ENCODE results near the gene BRD2.

The BRD2 gene

DNA sequence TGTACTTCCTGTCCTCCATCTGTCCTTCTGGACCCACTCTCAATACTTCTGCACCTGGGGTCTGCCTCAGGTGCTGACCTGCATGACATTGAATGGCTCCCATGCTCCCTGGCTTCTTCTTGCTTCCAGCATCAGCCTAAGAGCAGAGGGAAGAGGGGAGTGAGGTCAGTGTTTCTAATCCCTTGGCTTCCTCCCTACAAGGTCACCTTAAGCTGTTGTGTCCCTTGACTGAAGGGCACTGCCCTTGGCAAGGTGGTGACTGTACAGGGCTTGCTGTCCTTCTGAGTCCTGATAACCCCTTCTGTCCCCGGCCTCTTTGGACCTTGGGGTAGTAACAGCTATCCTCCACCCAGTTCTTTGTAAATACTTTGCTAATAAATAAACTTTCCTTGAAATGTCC, 37.2 kb upstream of the BRD2 start:
- Histone ChIP-seq H3K4me3 (ENCODE audit: low read depth in 1 of 2, low read length in 2 of 2) (no peak overlapping the region), H3K9me3 (ENCODE audit: insufficient read depth, low read length, severe bottlenecking) (no peaks in the 10 kb centered on the region), H3K27me3 (ENCODE audit: insufficient read depth, low read length, poor library complexity) (peaks cover 27% of the 10 kb centered on the region), H4K20me1 (ENCODE audit: insufficient read depth, low read length) (0 out of 2 replicates have a peak, but pooled peaks cover 3% of the 10 kb centered on the region), H3K4me1 (ENCODE audit: insufficient read depth, low read length) (no peaks in the 10 kb centered on the region), H2AFZ (ENCODE audit: low read depth, low read length) (no peak overlapping the region), H3K27ac (ENCODE audit: low read length) (no peak overlapping the region), H3K79me2 (ENCODE audit: insufficient read depth, low read length) (no peaks in the 10 kb centered on the region), H3K36me3 (ENCODE audit: insufficient read depth, low read length) (no peaks in the 10 kb centered on the region), H3K9ac (ENCODE audit: low read depth, low read length) (no peak overlapping the region), H3K4me2 (ENCODE audit: insufficient read depth, low read length) (no peak overlapping the region)
- no peak for ATAC-seq (ENCODE audit: insufficient read depth, low read depth)
- TF ChIP-seq EZH2 (IDR thresholded peaks at IDR 0.05; ENCODE audit: borderline replicate concordance, low read depth, low read length, severe bottlenecking): no peak
- TF ChIP-seq, protein P1, sequence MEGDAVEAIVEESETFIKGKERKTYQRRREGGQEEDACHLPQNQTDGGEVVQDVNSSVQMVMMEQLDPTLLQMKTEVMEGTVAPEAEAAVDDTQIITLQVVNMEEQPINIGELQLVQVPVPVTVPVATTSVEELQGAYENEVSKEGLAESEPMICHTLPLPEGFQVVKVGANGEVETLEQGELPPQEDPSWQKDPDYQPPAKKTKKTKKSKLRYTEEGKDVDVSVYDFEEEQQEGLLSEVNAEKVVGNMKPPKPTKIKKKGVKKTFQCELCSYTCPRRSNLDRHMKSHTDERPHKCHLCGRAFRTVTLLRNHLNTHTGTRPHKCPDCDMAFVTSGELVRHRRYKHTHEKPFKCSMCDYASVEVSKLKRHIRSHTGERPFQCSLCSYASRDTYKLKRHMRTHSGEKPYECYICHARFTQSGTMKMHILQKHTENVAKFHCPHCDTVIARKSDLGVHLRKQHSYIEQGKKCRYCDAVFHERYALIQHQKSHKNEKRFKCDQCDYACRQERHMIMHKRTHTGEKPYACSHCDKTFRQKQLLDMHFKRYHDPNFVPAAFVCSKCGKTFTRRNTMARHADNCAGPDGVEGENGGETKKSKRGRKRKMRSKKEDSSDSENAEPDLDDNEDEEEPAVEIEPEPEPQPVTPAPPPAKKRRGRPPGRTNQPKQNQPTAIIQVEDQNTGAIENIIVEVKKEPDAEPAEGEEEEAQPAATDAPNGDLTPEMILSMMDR (IDR thresholded peaks at IDR 0.05; ENCODE audit: borderline replicate concordance, extremely low read depth, low read length, poor library complexity, severe bottlenecking): no peak
- no peak for DNase-seq

DNA sequence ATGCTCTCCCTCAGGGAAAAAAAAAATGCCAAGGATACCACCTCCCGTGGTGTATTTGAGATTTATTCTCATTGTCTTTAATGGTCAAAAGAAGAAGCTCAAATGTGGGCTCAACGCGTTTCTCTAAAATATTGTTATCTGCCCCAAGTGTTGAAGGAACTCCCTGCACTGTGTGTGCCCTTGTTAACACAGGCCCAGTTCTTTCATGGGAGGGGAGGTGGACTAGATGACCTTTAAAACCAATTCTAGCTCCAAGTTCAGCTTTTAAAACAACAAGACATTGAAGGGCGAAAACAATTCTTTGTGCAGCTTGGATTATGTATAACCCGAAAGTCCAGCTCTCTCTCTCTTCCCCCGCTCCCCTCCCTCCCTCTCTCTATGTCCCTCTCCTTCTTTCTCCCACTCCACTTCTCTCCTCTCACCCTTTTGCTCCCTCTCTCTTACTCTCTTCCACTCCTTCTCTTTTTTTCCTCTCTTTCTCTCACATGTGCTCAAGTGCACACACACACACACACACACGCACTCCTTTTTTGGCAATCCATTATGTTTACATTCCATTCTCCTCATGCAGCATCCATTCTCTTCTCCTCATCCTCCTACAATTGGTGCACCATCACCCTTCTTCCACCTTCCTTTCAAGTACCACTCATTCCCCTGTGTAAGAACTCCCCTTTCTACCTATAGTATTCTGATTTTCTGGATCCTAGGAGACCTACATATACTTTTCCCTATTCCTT, 36.1 kb upstream of the BRD2 start:
- Histone ChIP-seq H2AFZ (ENCODE audit: low read depth, low read length) (no peak overlapping the region), H3K4me3 (ENCODE audit: low read depth in 1 of 2, low read length in 2 of 2) (no peak overlapping the region), H3K36me3 (ENCODE audit: insufficient read depth, low read length) (no peaks in the 10 kb centered on the region), H3K4me2 (ENCODE audit: insufficient read depth, low read length) (no peak overlapping the region), H3K79me2 (ENCODE audit: insufficient read depth, low read length) (no peaks in the 10 kb centered on the region), H4K20me1 (ENCODE audit: insufficient read depth, low read length) (0 out of 2 replicates have a peak, but pooled peaks cover 3% of the 10 kb centered on the region), H3K4me1 (ENCODE audit: insufficient read depth, low read length) (no peaks in the 10 kb centered on the region), H3K27ac (ENCODE audit: low read length) (no peak overlapping the region), H3K9me3 (ENCODE audit: insufficient read depth, low read length, severe bottlenecking) (no peaks in the 10 kb centered on the region), H3K9ac (ENCODE audit: low read depth, low read length) (no peak overlapping the region), H3K27me3 (ENCODE audit: insufficient read depth, low read length, poor library complexity) (peaks cover 28% of the 10 kb centered on the region)
- TF ChIP-seq EZH2 (IDR thresholded peaks at IDR 0.05; ENCODE audit: borderline replicate concordance, low read depth, low read length, severe bottlenecking): no peak
- TF ChIP-seq, protein P1 (IDR thresholded peaks at IDR 0.05; ENCODE audit: borderline replicate concordance, extremely low read depth, low read length, poor library complexity, severe bottlenecking): no peak
- DNase-seq: no peak
- ATAC-seq (ENCODE audit: insufficient read depth, low read depth): no peak

DNA sequence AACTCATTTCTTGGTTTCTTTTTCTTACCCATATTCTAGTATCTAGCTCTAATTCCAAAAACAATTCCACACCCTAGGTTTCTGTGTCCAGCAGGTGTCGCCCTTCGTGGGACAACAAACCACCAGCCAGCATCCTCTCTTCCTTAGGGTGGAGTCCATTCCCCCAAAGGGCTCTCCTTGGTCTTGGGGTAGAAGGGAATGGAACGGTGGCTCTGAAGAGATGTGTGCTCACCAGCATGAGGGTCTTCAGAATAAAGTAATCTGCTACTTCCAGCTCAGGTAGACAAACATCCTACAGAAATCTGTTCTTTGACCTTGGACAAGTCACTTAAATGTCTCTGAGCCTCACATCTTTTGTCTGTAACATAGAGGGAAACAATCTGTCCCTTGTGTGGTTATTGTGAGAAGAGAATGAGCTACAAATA, 34.7 kb upstream of the BRD2 start:
- TF ChIP-seq EZH2 (IDR thresholded peaks at IDR 0.05; ENCODE audit: borderline replicate concordance, low read depth, low read length, severe bottlenecking): no peak
- TF ChIP-seq, protein P1 (IDR thresholded peaks at IDR 0.05; ENCODE audit: borderline replicate concordance, extremely low read depth, low read length, poor library complexity, severe bottlenecking): peak; percentile 89
- Histone ChIP-seq H3K27me3 (ENCODE audit: insufficient read depth, low read length, poor library complexity) (peaks cover 37% of the 10 kb centered on the region), H3K27ac (ENCODE audit: low read length) (no peak overlapping the region), H3K4me2 (ENCODE audit: insufficient read depth, low read length) (no peak overlapping the region), H3K9ac (ENCODE audit: low read depth, low read length) (no peak overlapping the region), H3K4me1 (ENCODE audit: insufficient read depth, low read length) (no peaks in the 10 kb centered on the region), H3K36me3 (ENCODE audit: insufficient read depth, low read length) (no peaks in the 10 kb centered on the region), H3K79me2 (ENCODE audit: insufficient read depth, low read length) (no peaks in the 10 kb centered on the region), H3K4me3 (ENCODE audit: low read depth in 1 of 2, low read length in 2 of 2) (no peak overlapping the region), H4K20me1 (ENCODE audit: insufficient read depth, low read length) (0 out of 2 replicates have a peak, but pooled peaks cover 3% of the 10 kb centered on the region), H3K9me3 (ENCODE audit: insufficient read depth, low read length, severe bottlenecking) (no peaks in the 10 kb centered on the region), H2AFZ (ENCODE audit: low read depth, low read length) (no peak overlapping the region)
- ATAC-seq (ENCODE audit: insufficient read depth, low read depth) (peak; percentile 92), DNase-seq (peak; percentile 80)
